B cell (primary cell): ENCODE results near the gene PHLPP2.
A peak's percentile ranks its signal among the peaks of the same experiment; 100 is the strongest.

Experiments used
- EZH2 ChIP-seq: IDR thresholded peaks from 2 replicates; pipeline ENCODE4 v1.6.1; 2012; ENCODE audit warnings: borderline replicate concordance, low read depth, mild to moderate bottlenecking, moderate library complexity, low read length; ENCODE audit not compliant: insufficient read depth, poor library complexity, severe bottlenecking
- TF ChIP-seq, protein P1 (sequence below): fragments of 200-600 bp; IDR thresholded peaks from one replicate; pipeline ENCODE4 v1.8.0; 2022; ENCODE audit warnings: antibody characterized with exemption, mild to moderate bottlenecking

DNA sequence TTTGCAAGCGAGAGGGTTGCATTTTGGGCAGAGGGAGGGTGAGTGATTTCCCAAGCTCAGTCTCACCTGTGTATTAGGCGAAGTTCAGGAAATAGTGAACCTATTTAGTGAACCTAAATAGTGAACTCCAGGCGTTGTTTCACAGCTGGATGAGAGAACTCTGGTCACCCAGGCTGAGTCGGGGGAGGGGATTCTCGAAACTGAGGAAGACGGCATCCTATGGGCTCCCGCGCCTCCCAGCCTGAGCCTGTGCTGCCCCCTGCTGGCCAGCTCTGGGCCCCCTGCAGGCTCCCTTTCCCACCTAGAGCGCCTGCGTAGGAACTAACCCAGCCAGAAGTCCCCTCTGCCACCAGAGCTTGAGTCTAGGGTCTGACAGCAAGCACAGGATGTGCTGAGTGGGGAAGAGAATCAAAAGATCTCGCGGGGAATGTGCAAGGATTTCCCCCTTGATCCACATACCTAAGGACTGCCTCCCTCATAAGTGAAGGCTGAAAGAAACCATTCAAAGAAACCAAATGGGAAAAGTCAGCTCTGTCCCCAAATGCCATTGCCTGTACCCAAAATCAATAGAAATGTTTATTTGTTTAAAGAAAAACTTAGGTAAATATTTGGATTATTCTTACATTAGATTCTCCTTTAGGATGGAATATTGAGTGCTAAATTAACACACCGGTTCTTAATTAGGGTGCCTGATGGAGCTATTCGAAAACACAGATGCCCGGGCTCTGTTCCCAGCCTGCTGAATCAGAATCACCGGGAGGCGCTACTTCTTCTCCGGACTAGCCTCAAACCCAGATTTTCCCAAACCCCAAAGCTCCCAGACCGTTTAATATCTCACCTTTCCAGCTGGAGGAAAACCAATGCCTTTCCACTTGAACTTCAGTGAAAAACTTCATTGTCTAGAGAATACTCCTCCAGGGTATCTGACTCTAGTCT, 113.3 kb downstream of the PHLPP2 start:
- TF ChIP-seq, protein P1, sequence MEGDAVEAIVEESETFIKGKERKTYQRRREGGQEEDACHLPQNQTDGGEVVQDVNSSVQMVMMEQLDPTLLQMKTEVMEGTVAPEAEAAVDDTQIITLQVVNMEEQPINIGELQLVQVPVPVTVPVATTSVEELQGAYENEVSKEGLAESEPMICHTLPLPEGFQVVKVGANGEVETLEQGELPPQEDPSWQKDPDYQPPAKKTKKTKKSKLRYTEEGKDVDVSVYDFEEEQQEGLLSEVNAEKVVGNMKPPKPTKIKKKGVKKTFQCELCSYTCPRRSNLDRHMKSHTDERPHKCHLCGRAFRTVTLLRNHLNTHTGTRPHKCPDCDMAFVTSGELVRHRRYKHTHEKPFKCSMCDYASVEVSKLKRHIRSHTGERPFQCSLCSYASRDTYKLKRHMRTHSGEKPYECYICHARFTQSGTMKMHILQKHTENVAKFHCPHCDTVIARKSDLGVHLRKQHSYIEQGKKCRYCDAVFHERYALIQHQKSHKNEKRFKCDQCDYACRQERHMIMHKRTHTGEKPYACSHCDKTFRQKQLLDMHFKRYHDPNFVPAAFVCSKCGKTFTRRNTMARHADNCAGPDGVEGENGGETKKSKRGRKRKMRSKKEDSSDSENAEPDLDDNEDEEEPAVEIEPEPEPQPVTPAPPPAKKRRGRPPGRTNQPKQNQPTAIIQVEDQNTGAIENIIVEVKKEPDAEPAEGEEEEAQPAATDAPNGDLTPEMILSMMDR = peak; percentile 99
- TF ChIP-seq EZH2 = no peak
